Left lung (tissue), 10 donors: ENCODE data around the gene PKIG. TPM values are rescaled to one million over a fixed set of nuclear protein-coding genes. Genes with fewer than 3 reads are reported as not detected.

Experiments used
- ATAC-seq: fragments of 200-7000 bp; cut with Tn5 transposase; one replicate; pipeline ENCODE4 v1.9.1; 2020; ENCODE audit warnings: moderate library complexity
- DNase-seq, 4 donors: peaks; one replicate each; pipeline ENCODE4 v3.0.0-alpha.2; 2013 to 2020
- H3K27ac ChIP-seq, 2 donors: fragments of 200-600 bp; sonication (generic) in 1 of 2; one replicate each; pipeline versions ENCODE4 v1.5.0 to v1.8.0; 2020 to 2021
- H3K27me3 ChIP-seq, 2 donors: fragments of 200-600 bp; sonication (generic) in 1 of 2; one replicate each; pipeline versions ENCODE4 v1.5.0 to v1.8.0; 2020 to 2021
- H3K36me3 ChIP-seq, 2 donors: fragments of 200-600 bp; sonication (generic) in 1 of 2; one replicate each; pipeline versions ENCODE4 v1.5.0 to v1.8.0; 2020 to 2021
- H3K4me1 ChIP-seq, 2 donors: fragments of 200-600 bp; one replicate each; pipeline ENCODE4 v1.8.0; 2021
- H3K4me3 ChIP-seq, 2 donors: fragments of 200-600 bp; sonication (generic) in 1 of 2; one replicate each; pipeline versions ENCODE4 v1.5.0 to v1.8.0; 2020 to 2021; ENCODE audit warnings: mild to moderate bottlenecking in 1 of 2
- H3K9me3 ChIP-seq, 2 donors: fragments of 200-600 bp; sonication (generic) in 1 of 2; one replicate each; pipeline versions ENCODE4 v1.5.0 to v1.8.0; 2020 to 2021
- intact Hi-C, 2 donors: fragments of 100-400 bp; cut with DNase I; formaldehyde crosslinking; loops; one replicate each; pipeline versions ENCODE4 v1.11.2 to v1.14.2; 2022
- polyA plus RNA-seq, 6 donors: library from polyadenylated mRNA; unstranded; fragments of 120-200 nt; gene quantifications; one replicate each; pipeline ENCODE4 v1.2.1, GENCODE V29; 2013; ENCODE audit not compliant: insufficient read length in 6 of 6
- total RNA-seq, 2 donors: library from RNA; stranded (reverse); fragmentation: NEBNext Ultra II Directional; extraction: Animal tissue kit (Norgen Biotek cat#: 25700); gene quantifications; one replicate each; pipeline ENCODE4 v1.2.1, GENCODE V29; 2021
- TF ChIP-seq, protein P1 (sequence below), 2 donors: fragments of 200-600 bp; sonication (generic) in 1 of 2; IDR thresholded peaks; one replicate each; pipeline versions ENCODE4 v1.5.0 to v1.8.0; 2021; ENCODE audit warnings: antibody characterized with exemption in 2 of 2
- donor health status: DM: no; HTN: yes; CAD: no.
- donor health status: DM: no; HTN: no; CAD: no.

The PKIG gene
- total and polyA plus RNA-seq, 8 donors, result 40.1 to 67.7 (median 55.2) TPM

DNA sequence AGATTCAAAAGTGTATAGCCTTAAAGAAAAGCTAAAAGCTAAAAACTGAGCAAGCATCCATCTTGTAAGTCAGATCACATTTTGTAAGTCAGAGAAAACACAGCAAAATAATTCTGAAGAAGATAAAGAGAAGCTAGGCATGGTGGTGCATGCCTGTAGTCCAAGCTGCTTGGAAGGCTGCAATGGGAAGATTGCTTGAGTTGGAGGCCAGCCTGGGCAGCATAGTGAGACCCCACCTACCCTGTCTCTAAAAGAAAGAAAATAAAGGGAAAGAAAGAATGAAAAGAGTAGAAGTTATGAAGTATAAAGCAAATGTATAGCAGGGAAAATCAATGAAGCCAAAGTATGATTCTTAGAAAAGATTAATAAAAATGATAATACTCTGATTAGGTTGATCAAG is 20.5 kb upstream of the PKIG start:
- intact Hi-C loops, result no loop called here
- Histone ChIP-seq H3K36me3 (no peaks in the 10 kb centered on the region), H3K9me3 (no peaks in the 10 kb centered on the region), H3K4me1 (no peaks in the 10 kb centered on the region), H3K27ac (no peak overlapping the region), H3K4me3 (no peak overlapping the region), H3K27me3 (no peaks in the 10 kb centered on the region)
- no peak for ATAC-seq
- TF ChIP-seq, protein P1, sequence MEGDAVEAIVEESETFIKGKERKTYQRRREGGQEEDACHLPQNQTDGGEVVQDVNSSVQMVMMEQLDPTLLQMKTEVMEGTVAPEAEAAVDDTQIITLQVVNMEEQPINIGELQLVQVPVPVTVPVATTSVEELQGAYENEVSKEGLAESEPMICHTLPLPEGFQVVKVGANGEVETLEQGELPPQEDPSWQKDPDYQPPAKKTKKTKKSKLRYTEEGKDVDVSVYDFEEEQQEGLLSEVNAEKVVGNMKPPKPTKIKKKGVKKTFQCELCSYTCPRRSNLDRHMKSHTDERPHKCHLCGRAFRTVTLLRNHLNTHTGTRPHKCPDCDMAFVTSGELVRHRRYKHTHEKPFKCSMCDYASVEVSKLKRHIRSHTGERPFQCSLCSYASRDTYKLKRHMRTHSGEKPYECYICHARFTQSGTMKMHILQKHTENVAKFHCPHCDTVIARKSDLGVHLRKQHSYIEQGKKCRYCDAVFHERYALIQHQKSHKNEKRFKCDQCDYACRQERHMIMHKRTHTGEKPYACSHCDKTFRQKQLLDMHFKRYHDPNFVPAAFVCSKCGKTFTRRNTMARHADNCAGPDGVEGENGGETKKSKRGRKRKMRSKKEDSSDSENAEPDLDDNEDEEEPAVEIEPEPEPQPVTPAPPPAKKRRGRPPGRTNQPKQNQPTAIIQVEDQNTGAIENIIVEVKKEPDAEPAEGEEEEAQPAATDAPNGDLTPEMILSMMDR (IDR thresholded peaks at IDR 0.05), result no peak
- no peak for DNase-seq

DNA sequence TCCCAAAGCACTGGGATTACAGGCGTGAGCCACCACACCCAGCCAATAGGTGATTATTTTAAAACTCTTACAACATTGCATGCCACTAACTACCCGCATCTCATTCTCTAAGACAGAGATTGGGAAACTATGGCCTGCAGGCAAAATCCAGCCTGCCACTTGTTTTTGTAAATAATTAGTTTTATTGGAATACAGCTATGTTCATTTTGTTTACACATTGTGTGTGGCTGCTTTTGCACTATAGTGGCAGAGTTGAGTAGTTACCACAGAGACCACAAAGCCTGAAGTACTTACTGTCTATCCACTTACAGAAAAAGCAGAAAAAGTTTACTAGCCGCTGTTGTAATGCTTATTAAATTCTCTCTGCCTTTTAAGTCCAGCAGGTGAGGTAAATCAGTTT is 16.4 kb upstream of the PKIG start:
- TF ChIP-seq, protein P1 (IDR thresholded peaks at IDR 0.05), result no peak
- intact Hi-C loops, result no loop called here
- DNase-seq (no peak), ATAC-seq (no peak)
- Histone ChIP-seq H3K27me3 (no peaks in the 10 kb centered on the region), H3K9me3 (no peaks in the 10 kb centered on the region), H3K4me3 (no peak overlapping the region), H3K4me1 (no peaks in the 10 kb centered on the region), H3K36me3 (no peaks in the 10 kb centered on the region), H3K27ac (no peak overlapping the region)

DNA sequence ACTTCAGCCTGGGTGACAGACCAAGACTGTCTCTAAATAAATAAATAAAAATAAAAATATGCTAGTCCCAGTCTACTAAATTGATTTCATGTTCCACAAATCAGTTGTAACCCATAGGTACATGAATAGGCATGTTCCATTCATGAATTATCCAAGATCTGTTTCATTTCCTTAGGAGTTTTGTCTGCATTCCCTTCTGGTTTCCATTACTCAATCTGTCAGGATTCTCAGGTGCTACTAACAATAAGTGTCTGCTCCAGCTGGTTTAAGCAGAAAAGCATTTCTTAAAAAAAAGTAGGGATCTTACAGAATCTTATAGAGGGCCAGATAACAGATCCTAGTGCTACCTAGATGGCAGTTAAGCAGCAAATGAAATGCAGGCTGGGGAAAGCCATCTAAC is 15.6 kb upstream of the PKIG start:
- Histone ChIP-seq H3K9me3 (no peaks in the 10 kb centered on the region), H3K36me3 (no peaks in the 10 kb centered on the region), H3K27me3 (no peaks in the 10 kb centered on the region), H3K4me1 (peaks cover 0 to under 1% of the 10 kb centered on the region in 2 donors), H3K27ac (no peak overlapping the region), H3K4me3 (no peak overlapping the region)
- DNase-seq (no peak), ATAC-seq (no peak)
- intact Hi-C loops, result no loop called here
- TF ChIP-seq, protein P1 (IDR thresholded peaks at IDR 0.05), result no peak

DNA sequence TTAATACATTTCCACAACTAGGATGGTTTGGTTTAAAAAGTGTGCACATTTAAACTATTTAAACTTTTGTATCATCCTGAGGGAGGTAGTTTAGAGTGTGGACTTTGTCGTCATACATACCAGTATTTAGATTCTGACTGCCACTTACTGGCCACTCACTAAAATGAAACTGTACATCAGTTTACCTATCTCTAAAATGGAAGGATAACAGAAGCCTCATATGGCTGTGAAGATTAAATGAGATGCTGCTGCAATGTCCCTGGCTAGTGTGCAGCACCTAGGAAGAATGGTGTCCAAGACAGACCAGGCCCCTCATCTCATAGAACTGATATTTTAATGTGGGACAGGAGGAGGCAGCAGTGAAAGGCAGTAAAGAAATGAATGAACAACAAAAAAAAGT is 12.0 kb upstream of the PKIG start:
- H3K4me1 ChIP-seq, result peaks cover 13 to 22% of the 10 kb centered on the region in 2 donors
- ATAC-seq, result no peak
- TF ChIP-seq, protein P1 (IDR thresholded peaks at IDR 0.05), result no peak
- H3K36me3 ChIP-seq, result no peaks in the 10 kb centered on the region
- no peak overlapping the region for H3K4me3 ChIP-seq
- H3K27ac ChIP-seq, result no peak overlapping the region
- no peaks in the 10 kb centered on the region for H3K9me3 ChIP-seq
- DNase-seq, result no peak
- intact Hi-C loops, result no loop called here
- no peaks in the 10 kb centered on the region for H3K27me3 ChIP-seq

DNA sequence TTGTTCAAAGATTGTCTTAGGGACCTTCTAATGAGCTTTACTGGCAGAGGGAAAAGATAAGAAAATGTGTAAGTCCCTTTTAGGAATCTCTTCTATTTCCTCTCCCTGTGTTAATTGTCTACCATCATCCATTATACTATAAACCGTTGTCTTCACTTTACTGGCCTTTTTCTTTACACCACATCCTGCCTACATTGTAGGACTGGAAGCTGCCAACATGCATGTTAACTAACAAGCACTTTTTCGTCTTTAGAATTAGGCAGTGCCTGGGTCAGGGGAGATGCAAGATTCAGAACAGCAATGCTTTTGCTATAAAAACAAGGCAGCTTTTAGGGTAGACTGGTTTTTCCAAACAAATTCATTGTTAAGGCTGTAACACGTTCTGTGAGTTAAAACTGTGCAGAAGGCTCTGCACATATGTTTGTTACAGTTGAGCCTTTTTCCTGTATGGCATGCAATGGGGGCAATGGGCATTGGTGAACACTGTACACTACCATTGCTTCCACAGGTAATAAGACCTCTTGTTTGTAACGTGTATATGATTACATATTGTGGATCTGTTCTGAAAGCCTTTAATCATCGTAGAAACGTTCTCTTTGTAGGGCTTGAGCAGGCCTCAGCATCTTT is 10.9 kb upstream of the PKIG start:
- Histone ChIP-seq H3K27me3 (no peaks in the 10 kb centered on the region), H3K36me3 (no peaks in the 10 kb centered on the region), H3K9me3 (no peaks in the 10 kb centered on the region), H3K4me1 (peaks cover 13 to 30% of the 10 kb centered on the region in 2 donors), H3K27ac (peak overlapping the region in 1 of 2 donors; percentile 78), H3K4me3 (no peak overlapping the region)
- ATAC-seq, result no peak
- no peak for DNase-seq
- intact Hi-C loops, result no loop called here
- TF ChIP-seq, protein P1 (IDR thresholded peaks at IDR 0.05), result no peak
